Parathyroid adenoma (tissue), 2 donors: ENCODE measurements around the gene PKN3.

Experiments used
- H2AFZ ChIP-seq: fragments of 300-600 bp; sonication (generic); one replicate; pipeline ENCODE4 v1.7.0; 2017; ENCODE audit warnings: antibody characterized with exemption, mild to moderate bottlenecking
- H3K27ac ChIP-seq: fragments of 300-600 bp; sonication (generic); one replicate; pipeline ENCODE4 v1.7.0; 2017
- H3K27me3 ChIP-seq: fragments of 300-600 bp; sonication (generic); one replicate; pipeline ENCODE4 v1.7.0; 2017; ENCODE audit warnings: low read length; ENCODE audit not compliant: control insufficient read depth, insufficient read depth
- H3K36me3 ChIP-seq: fragments of 300-600 bp; sonication (generic); one replicate; pipeline ENCODE4 v1.7.0; 2017; ENCODE audit warnings: low read length; ENCODE audit not compliant: control insufficient read depth, insufficient read depth
- H3K4me1 ChIP-seq: fragments of 300-600 bp; sonication (generic); one replicate; pipeline ENCODE4 v1.7.0; 2017; ENCODE audit warnings: control low read depth
- H3K4me2 ChIP-seq: fragments of 300-600 bp; sonication (generic); one replicate; pipeline ENCODE4 v1.7.0; 2017; ENCODE audit warnings: low read length
- H3K4me3 ChIP-seq: fragments of 300-600 bp; sonication (generic); one replicate; pipeline ENCODE4 v1.7.0; 2017; ENCODE audit warnings: low read depth, low read length
- H3K79me2 ChIP-seq: fragments of 300-600 bp; sonication (generic); one replicate; pipeline ENCODE4 v1.7.0; 2017; ENCODE audit warnings: control low read depth
- H3K9ac ChIP-seq: fragments of 300-600 bp; sonication (generic); one replicate; pipeline ENCODE4 v1.7.0; 2017; ENCODE audit warnings: mild to moderate bottlenecking
- H3K9me3 ChIP-seq: fragments of 300-600 bp; sonication (generic); one replicate; pipeline ENCODE4 v1.7.0; 2017; ENCODE audit warnings: low read length; ENCODE audit not compliant: control insufficient read depth
- TF ChIP-seq, protein P1 (sequence below): fragments of 300-600 bp; sonication (generic); IDR thresholded peaks from one replicate; pipeline ENCODE4 v1.7.0; 2017; ENCODE audit warnings: antibody characterized with exemption, mild to moderate bottlenecking
- donor health status: primary hyperparathyroidism.

PKN3 gene

DNA sequence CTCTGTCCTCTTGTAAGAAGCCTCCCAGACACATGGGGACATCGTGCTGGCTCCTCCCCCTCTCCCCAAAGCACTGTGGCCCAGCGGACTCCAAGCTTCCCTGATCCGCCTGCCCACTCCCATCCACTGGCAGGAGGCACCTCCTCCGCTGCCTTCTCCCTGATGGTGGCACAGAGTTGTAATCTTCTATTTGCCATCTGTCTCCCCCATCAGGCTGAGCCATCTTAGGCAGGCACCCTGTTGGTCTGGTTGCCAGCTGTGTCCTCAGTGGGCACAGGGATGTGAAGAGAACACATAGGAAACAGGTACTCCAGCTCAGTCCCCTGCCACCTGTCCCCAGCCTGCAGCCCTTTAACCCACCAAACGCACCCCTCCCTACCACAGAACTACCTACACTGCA, 27.0 kb downstream of the PKN3 start:
- Histone ChIP-seq H3K4me1 (peaks cover 5% of the 10 kb centered on the region), H3K9ac (no peak overlapping the region), H3K27ac (no peak overlapping the region), H3K4me2 (no peak overlapping the region), H3K79me2 (no peaks in the 10 kb centered on the region), H3K9me3 (no peaks in the 10 kb centered on the region), H3K27me3 (no peaks in the 10 kb centered on the region), H2AFZ (no peak overlapping the region), H3K36me3 (no peaks in the 10 kb centered on the region), H3K4me3 (no peak overlapping the region)
- TF ChIP-seq, protein P1, sequence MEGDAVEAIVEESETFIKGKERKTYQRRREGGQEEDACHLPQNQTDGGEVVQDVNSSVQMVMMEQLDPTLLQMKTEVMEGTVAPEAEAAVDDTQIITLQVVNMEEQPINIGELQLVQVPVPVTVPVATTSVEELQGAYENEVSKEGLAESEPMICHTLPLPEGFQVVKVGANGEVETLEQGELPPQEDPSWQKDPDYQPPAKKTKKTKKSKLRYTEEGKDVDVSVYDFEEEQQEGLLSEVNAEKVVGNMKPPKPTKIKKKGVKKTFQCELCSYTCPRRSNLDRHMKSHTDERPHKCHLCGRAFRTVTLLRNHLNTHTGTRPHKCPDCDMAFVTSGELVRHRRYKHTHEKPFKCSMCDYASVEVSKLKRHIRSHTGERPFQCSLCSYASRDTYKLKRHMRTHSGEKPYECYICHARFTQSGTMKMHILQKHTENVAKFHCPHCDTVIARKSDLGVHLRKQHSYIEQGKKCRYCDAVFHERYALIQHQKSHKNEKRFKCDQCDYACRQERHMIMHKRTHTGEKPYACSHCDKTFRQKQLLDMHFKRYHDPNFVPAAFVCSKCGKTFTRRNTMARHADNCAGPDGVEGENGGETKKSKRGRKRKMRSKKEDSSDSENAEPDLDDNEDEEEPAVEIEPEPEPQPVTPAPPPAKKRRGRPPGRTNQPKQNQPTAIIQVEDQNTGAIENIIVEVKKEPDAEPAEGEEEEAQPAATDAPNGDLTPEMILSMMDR, result no peak

DNA sequence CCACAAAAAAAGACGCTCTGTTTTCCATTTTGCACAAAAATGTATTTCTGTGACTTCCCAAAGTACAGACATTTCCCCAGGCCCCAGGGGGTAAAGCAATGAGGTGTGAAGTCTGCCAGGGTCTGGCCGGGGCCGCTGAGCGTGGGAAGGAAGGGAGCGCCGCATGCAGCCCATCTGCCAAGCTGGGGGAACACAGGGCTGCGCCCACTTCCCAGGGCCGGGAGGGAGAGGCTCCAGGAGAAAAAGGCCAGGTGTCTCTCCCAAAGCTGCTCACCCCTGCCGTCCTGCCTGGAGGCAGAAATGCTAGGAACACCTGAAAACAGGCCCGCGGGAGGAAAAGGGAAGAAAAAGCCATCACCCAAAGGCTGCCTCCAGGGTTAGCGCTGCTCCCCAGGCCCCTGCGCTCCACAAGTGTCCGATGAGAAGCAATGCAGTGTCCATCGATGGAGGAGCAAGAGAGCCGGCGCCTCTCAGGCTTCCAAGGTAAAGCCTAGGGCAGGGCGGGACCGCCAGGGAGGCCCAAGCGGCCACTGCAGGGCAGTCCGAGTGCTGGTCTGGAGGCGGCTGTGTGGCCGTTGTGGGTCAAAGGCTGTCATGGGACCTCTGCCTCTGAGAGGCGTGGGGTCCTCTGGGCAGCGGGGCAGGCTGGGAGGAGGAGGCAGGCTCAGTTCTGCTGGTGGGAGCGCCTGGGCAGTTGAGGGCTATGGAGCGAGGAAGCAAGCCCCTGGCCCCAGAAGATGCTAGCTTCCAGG, 27.6 kb downstream of the PKN3 start:
- peaks cover 1% of the 10 kb centered on the region for H3K4me1 ChIP-seq
- no peak overlapping the region for H3K4me2 ChIP-seq
- TF ChIP-seq, protein P1, result no peak
- no peak overlapping the region for H3K9ac ChIP-seq
- no peaks in the 10 kb centered on the region for H3K36me3 ChIP-seq
- H3K27ac ChIP-seq, result no peak overlapping the region
- H3K27me3 ChIP-seq, result no peaks in the 10 kb centered on the region
- H3K9me3 ChIP-seq, result no peaks in the 10 kb centered on the region
- no peaks in the 10 kb centered on the region for H3K79me2 ChIP-seq
- H3K4me3 ChIP-seq, result no peak overlapping the region
- no peak overlapping the region for H2AFZ ChIP-seq

DNA sequence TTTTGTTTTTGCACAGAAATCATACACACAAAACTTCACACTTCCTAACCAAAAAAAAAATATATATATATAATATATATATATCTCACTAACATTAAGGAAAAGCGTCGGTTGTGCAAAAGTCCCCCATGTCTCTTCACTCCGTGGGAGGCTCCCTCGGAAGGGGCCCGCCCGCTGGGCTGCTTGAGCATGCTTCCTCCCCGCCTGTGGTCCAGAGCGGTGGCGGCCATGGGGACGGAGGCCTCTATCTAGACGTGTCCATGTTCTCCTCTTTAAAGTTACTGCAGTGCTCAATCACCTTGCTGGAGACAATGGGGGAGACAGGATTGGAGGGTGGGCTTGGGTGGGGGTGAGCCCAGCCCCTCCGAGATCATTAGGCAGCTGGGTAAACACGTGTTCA, 28.8 kb downstream of the PKN3 start:
- no peaks in the 10 kb centered on the region for H3K36me3 ChIP-seq
- no peaks in the 10 kb centered on the region for H3K4me1 ChIP-seq
- H3K27me3 ChIP-seq, result no peaks in the 10 kb centered on the region
- no peak overlapping the region for H3K4me2 ChIP-seq
- H2AFZ ChIP-seq, result no peak overlapping the region
- no peak overlapping the region for H3K9ac ChIP-seq
- H3K9me3 ChIP-seq, result no peaks in the 10 kb centered on the region
- H3K27ac ChIP-seq, result no peak overlapping the region
- H3K4me3 ChIP-seq, result no peak overlapping the region
- no peaks in the 10 kb centered on the region for H3K79me2 ChIP-seq
- TF ChIP-seq, protein P1, result no peak

DNA sequence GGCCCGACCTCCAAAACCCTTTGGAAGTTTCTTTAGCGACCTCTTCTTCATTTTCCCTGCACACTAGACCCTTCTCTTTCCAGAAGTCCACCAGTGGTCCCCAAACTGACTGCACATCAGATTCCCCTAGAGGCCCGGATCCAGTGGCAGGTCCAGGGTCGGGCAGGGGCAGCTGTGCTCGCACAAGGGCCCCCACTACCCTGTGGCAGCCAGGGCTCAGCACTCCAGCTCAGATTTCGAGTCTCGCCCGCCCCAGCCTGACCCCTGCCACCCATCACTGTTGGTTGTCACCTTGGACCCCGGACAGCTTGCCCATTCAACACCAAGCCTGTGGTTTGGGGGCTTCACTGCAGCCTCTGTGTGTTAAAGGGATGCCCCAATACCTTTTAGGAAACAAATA, 29.4 kb downstream of the PKN3 start:
- no peak overlapping the region for H2AFZ ChIP-seq
- TF ChIP-seq, protein P1, result no peak
- H3K4me2 ChIP-seq, result no peak overlapping the region
- H3K27me3 ChIP-seq, result no peaks in the 10 kb centered on the region
- no peaks in the 10 kb centered on the region for H3K4me1 ChIP-seq
- H3K36me3 ChIP-seq, result no peaks in the 10 kb centered on the region
- H3K79me2 ChIP-seq, result no peaks in the 10 kb centered on the region
- H3K9ac ChIP-seq, result no peak overlapping the region
- H3K27ac ChIP-seq, result no peak overlapping the region
- H3K9me3 ChIP-seq, result no peaks in the 10 kb centered on the region
- no peak overlapping the region for H3K4me3 ChIP-seq

DNA sequence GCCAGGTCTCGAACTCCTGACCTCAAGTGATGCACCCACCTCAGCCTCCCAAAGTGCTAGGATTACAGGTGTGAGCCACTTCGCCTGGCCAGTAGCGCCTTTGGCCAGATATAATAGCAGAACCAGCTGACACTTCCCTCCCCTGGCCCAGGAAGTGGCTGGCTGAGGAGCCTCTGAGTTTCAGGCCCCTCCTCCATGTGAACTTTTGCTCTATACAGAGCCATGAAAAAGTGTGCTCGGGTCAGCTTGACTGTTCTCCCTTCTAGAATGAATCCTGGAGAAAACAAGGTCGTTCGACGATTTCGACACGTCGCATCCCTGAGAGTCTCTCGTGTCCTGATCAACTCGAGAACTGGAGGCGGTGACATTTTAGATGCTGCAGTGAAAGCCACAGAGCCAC, 30.3 kb downstream of the PKN3 start:
- H3K36me3 ChIP-seq, result no peaks in the 10 kb centered on the region
- no peaks in the 10 kb centered on the region for H3K79me2 ChIP-seq
- no peak overlapping the region for H3K4me2 ChIP-seq
- TF ChIP-seq, protein P1, result no peak
- no peaks in the 10 kb centered on the region for H3K4me1 ChIP-seq
- H2AFZ ChIP-seq, result no peak overlapping the region
- no peaks in the 10 kb centered on the region for H3K9me3 ChIP-seq
- no peaks in the 10 kb centered on the region for H3K27me3 ChIP-seq
- no peak overlapping the region for H3K4me3 ChIP-seq
- no peak overlapping the region for H3K9ac ChIP-seq
- H3K27ac ChIP-seq, result no peak overlapping the region
